PFSK-1 (cell line): ENCODE measurements around the gene DIP2C.

Experiments
- FOXP2 ChIP-seq: optimal IDR thresholded peaks from 2 replicates; pipeline ENCODE3; 2011; ENCODE audit warnings: borderline replicate concordance, control low read depth, inconsistent platforms; ENCODE audit not compliant: insufficient read depth; ENCODE audit errors: extremely low read length, extremely low read depth
- POLR2AphosphoS5 ChIP-seq: IDR thresholded peaks from 2 replicates; pipeline ENCODE4 v1.6.1; 2012; ENCODE audit warnings: low read depth, mild to moderate bottlenecking, control low read depth, low read length, moderate library complexity
- SIN3A ChIP-seq: IDR thresholded peaks from 2 replicates; pipeline ENCODE4 v1.6.1; 2012; ENCODE audit warnings: mild to moderate bottlenecking, low read length, moderate library complexity, borderline replicate concordance; ENCODE audit not compliant: insufficient read depth
- TAF1 ChIP-seq: IDR thresholded peaks from 2 replicates; pipeline ENCODE4 v1.6.1; 2012; ENCODE audit warnings: low read length, control low read depth, borderline replicate concordance; ENCODE audit not compliant: insufficient read depth
- TF ChIP-seq, protein P1 (sequence below), 2 experiments: IDR thresholded peaks; 2 replicates each; pipeline versions ENCODE4 v1.6.1 to v1.8.0; 2011 to 2012; ENCODE audit warnings: low read depth in 2 of 2, low read length in 2 of 2, control low read depth in 1 of 2, inconsistent platforms in 1 of 2, mild to moderate bottlenecking in 1 of 2, moderate library complexity in 1 of 2; ENCODE audit not compliant: insufficient read depth in 1 of 2

The DIP2C gene

DNA sequence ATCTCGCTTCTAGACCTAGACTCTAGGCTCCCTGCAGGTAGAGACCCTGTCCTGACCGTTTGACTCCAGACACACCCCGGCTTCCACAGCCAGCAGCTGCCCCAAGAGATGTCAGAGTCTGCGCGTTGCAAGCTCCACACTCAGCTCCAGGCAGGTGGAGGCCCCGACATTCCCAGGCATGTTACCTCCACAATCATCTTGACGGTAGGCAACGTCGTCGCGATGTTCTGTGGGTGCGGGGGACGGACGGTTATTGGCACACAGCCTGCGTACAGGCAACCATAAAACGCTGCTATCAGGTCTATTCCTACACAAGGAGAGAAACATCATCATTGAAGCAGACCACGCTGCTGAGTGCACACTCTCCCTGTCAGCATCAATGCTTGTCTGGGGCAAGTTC lies 341.0 kb downstream of the DIP2C start:
- TF ChIP-seq, protein P1, sequence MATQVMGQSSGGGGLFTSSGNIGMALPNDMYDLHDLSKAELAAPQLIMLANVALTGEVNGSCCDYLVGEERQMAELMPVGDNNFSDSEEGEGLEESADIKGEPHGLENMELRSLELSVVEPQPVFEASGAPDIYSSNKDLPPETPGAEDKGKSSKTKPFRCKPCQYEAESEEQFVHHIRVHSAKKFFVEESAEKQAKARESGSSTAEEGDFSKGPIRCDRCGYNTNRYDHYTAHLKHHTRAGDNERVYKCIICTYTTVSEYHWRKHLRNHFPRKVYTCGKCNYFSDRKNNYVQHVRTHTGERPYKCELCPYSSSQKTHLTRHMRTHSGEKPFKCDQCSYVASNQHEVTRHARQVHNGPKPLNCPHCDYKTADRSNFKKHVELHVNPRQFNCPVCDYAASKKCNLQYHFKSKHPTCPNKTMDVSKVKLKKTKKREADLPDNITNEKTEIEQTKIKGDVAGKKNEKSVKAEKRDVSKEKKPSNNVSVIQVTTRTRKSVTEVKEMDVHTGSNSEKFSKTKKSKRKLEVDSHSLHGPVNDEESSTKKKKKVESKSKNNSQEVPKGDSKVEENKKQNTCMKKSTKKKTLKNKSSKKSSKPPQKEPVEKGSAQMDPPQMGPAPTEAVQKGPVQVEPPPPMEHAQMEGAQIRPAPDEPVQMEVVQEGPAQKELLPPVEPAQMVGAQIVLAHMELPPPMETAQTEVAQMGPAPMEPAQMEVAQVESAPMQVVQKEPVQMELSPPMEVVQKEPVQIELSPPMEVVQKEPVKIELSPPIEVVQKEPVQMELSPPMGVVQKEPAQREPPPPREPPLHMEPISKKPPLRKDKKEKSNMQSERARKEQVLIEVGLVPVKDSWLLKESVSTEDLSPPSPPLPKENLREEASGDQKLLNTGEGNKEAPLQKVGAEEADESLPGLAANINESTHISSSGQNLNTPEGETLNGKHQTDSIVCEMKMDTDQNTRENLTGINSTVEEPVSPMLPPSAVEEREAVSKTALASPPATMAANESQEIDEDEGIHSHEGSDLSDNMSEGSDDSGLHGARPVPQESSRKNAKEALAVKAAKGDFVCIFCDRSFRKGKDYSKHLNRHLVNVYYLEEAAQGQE (IDR thresholded peaks at IDR 0.05; ENCODE audit: insufficient read depth in 1 of 2, low read depth in 2 of 2, low read length in 2 of 2): no peak
- TF ChIP-seq POLR2AphosphoS5: no peak
- no peak for TF ChIP-seq TAF1
- TF ChIP-seq FOXP2: no peak
- no peak for TF ChIP-seq SIN3A

DNA sequence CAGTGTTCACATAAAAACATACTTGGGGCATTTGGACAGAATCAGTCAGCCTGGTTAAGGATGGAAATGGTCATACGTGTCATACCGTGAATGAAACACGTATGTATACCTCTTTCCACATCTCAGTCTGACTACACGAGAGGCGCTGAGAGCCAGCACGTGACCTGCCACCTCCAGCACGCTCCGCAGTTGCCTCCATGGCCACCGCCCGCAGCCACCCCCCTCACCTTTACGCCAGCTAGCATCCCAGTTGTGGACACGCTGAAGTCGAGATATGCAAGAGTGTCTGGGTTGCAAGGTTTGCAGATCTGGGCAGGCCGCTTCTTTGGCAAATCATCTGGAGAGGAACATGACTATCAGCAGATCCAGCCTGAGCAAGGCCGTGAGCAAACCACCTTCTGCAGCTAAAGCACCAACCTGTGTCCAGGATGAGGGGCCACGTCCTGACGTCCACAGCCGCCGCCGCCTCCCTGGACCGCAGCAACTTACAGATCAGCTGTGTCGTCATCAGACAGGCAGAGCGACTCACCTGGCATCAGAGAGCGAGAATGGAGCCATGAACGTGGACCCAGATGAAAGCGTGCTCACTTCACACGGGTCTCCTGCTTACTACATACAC lies 344.8 kb downstream of the DIP2C start:
- TF ChIP-seq POLR2AphosphoS5 (no peak), FOXP2 (no peak), SIN3A (no peak)
- TF ChIP-seq, protein P1 (IDR thresholded peaks at IDR 0.05; ENCODE audit: insufficient read depth in 1 of 2, low read depth in 2 of 2, low read length in 2 of 2): no peak

DNA sequence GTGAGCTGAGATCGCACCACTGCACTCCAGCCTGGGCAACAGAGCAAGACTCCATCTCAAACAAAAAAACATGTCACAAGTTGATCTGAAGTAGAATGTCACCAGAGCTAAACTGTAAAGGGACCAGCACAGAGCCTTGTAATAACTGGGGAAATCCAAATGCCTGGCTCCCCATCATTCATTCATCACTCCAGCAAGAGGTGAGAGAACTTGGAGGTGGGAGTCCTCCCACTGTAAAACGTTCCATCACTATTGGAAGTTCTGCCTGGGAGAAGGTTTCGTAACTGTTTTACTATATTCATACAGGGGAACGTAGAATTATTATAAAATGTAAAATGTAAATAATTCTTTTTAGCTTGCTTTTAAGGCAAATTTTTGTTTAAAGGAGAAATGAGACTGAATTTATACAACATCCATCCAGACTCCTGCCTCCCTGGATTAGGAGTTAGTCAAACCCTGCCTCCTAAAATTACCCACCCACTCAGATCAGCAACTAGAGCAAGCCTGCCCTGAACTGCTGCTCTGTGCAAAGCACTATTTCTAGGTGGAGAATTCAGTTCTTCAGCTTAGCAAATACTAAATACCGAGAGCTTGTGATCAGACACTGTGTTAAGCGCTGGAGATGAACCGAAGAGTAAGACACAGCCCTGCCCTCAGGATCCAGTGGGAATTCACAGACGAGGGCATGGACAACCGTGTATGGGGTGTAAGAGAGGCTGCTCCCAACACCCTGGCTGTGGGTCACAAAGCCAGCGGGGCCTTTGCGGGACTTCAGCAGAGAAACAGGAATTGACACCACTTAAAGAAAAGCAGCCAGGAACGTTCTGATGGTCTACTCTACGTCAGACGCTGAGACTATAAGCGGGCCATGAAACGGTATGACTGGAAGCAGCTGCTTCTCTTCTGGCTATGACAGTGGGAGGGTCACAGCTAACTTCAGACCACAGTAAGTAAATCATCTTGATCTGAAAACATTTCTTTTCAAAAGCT lies 345.9 kb downstream of the DIP2C start:
- TF ChIP-seq POLR2AphosphoS5: no peak
- TF ChIP-seq, protein P1 (IDR thresholded peaks at IDR 0.05; ENCODE audit: insufficient read depth in 1 of 2, low read depth in 2 of 2, low read length in 2 of 2): no peak
- TF ChIP-seq SIN3A: no peak
- TF ChIP-seq FOXP2: no peak
- TF ChIP-seq TAF1: no peak

DNA sequence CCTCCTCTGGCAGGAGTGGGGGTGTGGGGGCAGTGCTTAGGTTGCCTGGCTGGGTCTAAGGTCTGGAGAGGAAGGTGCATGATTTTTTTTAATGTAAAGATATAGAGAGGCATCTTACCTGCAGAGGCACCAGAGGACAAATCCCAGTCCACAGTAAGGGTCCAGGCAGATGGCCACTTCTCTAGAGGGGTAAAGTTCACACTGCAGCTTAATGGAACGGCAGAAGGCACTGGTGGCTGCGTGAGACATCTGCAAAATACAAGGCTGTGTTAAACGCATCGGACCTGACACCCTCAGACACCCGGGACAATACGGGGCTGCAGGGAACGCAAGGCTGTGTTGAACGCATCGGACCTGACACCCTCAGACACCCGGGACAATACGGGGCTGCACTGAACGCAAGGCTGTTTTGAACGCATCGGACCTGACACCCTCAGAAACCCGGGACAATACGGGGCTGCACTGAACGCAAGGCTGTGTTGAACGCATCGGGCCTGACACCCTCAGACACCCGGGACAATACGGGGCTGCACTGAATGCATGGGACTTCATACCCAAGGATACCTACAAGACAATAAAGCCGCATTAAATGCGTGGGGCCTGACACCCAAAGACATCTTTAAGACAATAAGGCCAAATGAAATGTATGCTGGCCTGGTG lies 348.3 kb downstream of the DIP2C start:
- no peak for TF ChIP-seq FOXP2

DNA sequence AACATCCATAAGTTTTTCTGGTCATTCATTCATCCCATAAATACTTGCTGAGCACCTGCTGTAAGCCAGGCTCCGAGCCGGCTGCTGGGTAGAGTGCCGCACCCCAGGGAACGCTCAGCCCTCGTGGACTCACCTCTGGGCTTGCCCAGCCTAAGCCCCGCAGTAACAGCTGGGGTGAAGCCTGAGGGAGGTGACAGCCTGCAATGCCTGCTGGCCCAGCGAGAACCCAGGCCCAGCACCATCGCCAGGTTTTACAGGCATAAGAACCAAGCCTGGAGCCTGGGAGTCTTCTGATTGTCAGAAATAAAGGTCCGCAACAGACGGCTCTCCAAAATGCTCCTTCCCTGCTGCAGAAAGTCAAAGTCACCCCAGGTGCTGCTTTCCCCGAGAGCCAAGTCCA lies 348.8 kb downstream of the DIP2C start:
- TF ChIP-seq, protein P1 (IDR thresholded peaks at IDR 0.05; ENCODE audit: insufficient read depth in 1 of 2, low read depth in 2 of 2, low read length in 2 of 2): no peak
- TF ChIP-seq SIN3A (no peak), TAF1 (no peak), FOXP2 (no peak), POLR2AphosphoS5 (no peak)
